Transverse colon (tissue), 4 donors: ENCODE results near the gene ZDHHC11.

Source experiments
- CTCF ChIP-seq, 5 experiments: fragments of 200-600 bp in 3 of 5; fragments of 450-650 bp in 2 of 5; sonication (generic) in 3 of 5; IDR thresholded peaks; 1 replicate in 2 of 5; 2 replicates in 3 of 5; pipeline ENCODE4 v1.5.1; 2016 to 2017; ENCODE audit warnings: antibody characterized with exemption in 5 of 5, inconsistent platforms in 3 of 5, mild to moderate bottlenecking in 2 of 5, moderate library complexity in 1 of 5
- EP300 ChIP-seq: sonication (generic); formaldehyde crosslinking; IDR thresholded peaks from one replicate; pipeline ENCODE4 v1.6.1; 2017; ENCODE audit warnings: antibody characterized with exemption, low read depth
- POLR2A ChIP-seq: fragments of 450-650 bp; IDR thresholded peaks from one replicate; pipeline ENCODE4 v1.6.1; 2016; ENCODE audit warnings: antibody characterized with exemption, mild to moderate bottlenecking, moderate library complexity
- POLR2AphosphoS5 ChIP-seq, 3 donors: sonication (generic); formaldehyde crosslinking; IDR thresholded peaks; one replicate each; pipeline ENCODE4 v1.6.1; 2016; ENCODE audit warnings: antibody characterized with exemption in 3 of 3

- TF ChIP-seq CTCF (IDR thresholded peaks at IDR 0.05): no peak
- no peak for TF ChIP-seq POLR2AphosphoS5 (IDR thresholded peaks at IDR 0.05)
- no peak for TF ChIP-seq POLR2A
- TF ChIP-seq EP300: no peak
Observed at GRCh38 chr5:815449-815848, 35.3 kb downstream of the ZDHHC11 start.
